Esophagus muscularis mucosa (tissue), 4 donors: ENCODE measurements around the gene CTXND2. TPM values are rescaled to one million over a fixed set of nuclear protein-coding genes. Genes with fewer than 3 reads are reported as not detected.
"Not testable (repeated sequence)": the region's sequence is repeated elsewhere in the genome, so short reads cannot be mapped to it uniquely, and the experiment has no call there.

ENCODE experiments used
- DNase-seq: peaks from one replicate; pipeline ENCODE4 v3.0.0-alpha.2; 2017; ENCODE audit errors: extremely low spot score
- H3K27ac ChIP-seq, 4 donors: fragments of 200-600 bp; sonication (generic); replicated peaks in 1 of 4; 1 replicate in 3 of 4; 2 replicates in 1 of 4; pipeline ENCODE4 v1.5.1; 2016 to 2019; ENCODE audit warnings: mild to moderate bottlenecking in 1 of 4
- H3K27me3 ChIP-seq, 4 donors: fragments of 200-600 bp; sonication (generic); one replicate each; pipeline versions ENCODE4 v1.5.1 to v1.6.0; 2016 to 2019
- H3K36me3 ChIP-seq, 4 donors: fragments of 200-600 bp; sonication (generic); one replicate each; pipeline ENCODE4 v1.5.1; 2016 to 2019
- H3K4me1 ChIP-seq, 4 donors: fragments of 200-600 bp; sonication (generic); one replicate each; pipeline ENCODE4 v1.5.1; 2016 to 2019
- H3K4me3 ChIP-seq, 4 donors: fragments of 200-600 bp; sonication (generic); 1 replicate in 2 of 4; 2 replicates in 2 of 4; pipeline ENCODE4 v1.5.1; 2016 to 2019; ENCODE audit warnings: mild to moderate bottlenecking in 4 of 4, moderate library complexity in 1 of 4
- H3K9me3 ChIP-seq, 4 donors: fragments of 200-600 bp; sonication (generic); 1 replicate in 3 of 4; 2 replicates in 1 of 4; pipeline ENCODE4 v1.5.1; 2016 to 2019
- CTCF ChIP-seq, 3 experiments: fragments of 200-600 bp in 2 of 3; fragments of 450-650 bp in 1 of 3; sonication (generic) in 2 of 3; IDR thresholded peaks; one replicate each; pipeline ENCODE4 v1.5.1; 2017 to 2019; ENCODE audit warnings: antibody characterized with exemption in 3 of 3, mild to moderate bottlenecking in 2 of 3, moderate library complexity in 1 of 3
- EP300 ChIP-seq: sonication (generic); formaldehyde crosslinking; IDR thresholded peaks from one replicate; pipeline ENCODE4 v1.6.1; 2017; ENCODE audit warnings: antibody characterized with exemption
- POLR2A ChIP-seq: fragments of 450-650 bp; IDR thresholded peaks from one replicate; pipeline ENCODE4 v1.6.1; 2017; ENCODE audit warnings: antibody characterized with exemption, moderate library complexity, mild to moderate bottlenecking, low read depth
- POLR2AphosphoS5 ChIP-seq, 2 donors: sonication (generic); formaldehyde crosslinking; IDR thresholded peaks; one replicate each; pipeline ENCODE4 v1.6.1; 2017; ENCODE audit warnings: antibody characterized with exemption in 2 of 2
- WGBS: methylation state at CpG from one replicate; pipeline ENCODE4 v1.1.5; 2018; 5-methylcytosine and 5-hydroxymethylcytosine counted together
- intact Hi-C: fragments of 100-400 bp; cut with DNase I; formaldehyde crosslinking; loops from one replicate; pipeline ENCODE4 v1.15.1; 2023
- total RNA-seq, 4 donors: library from RNA; depleted of rRNA; stranded (reverse); fragments of >200 nt; gene quantifications; one replicate each; pipeline versions ENCODE4 v1.1.0 to v1.2.1, GENCODE V29; 2016

CTXND2 gene
- not detected for total RNA-seq

- no peak within 1 kb of the TSS for H3K4me3 ChIP-seq
- TF ChIP-seq POLR2A (no peak), CTCF (IDR thresholded peaks at IDR 0.05) (no peak), POLR2AphosphoS5 (IDR thresholded peaks at IDR 0.05) (no peak), EP300 (no peak)
- WGBS = 34% methylated on average over 3 of the region's 3 CpGs
- intact Hi-C loops = no loop called here
- no peak for DNase-seq
- H3K9me3 ChIP-seq = no peaks in the 10 kb centered on the region
- H3K4me1 ChIP-seq = no peaks in the 10 kb centered on the region
- no peaks in the 10 kb centered on the region for H3K27me3 ChIP-seq
- no peak within 1 kb of the TSS for H3K27ac ChIP-seq
- H3K36me3 ChIP-seq = no peaks in the 10 kb centered on the region
Measured at GRCh38 chr1:150887018-150887417, at the start of gene CTXND2. Gene CTXND2, plus strand, starts transcription at chr1:150887136. Its CDS starts 25,179 bp downstream, at chr1:150912315.

- intact Hi-C loops, H3K27me3 ChIP-seq, H3K27ac ChIP-seq, H3K9me3 ChIP-seq, DNase-seq, H3K4me3 ChIP-seq: not testable (repeated sequence)
- Histone ChIP-seq H3K4me1 (peaks cover 3 to 22% (median 13%) of the 10 kb centered on the region in 4 donors), H3K36me3 (peaks cover 14 to 63% (median 38%) of the 10 kb centered on the region in 4 donors)
- WGBS = 94% methylated on average over 11 of the region's 11 CpGs
Measured at GRCh38 chr1:150840850-150841249, 46.1 kb upstream of the CTXND2 start.

GRCh38 chr1:150841626-150842025, 45.3 kb upstream of the CTXND2 start:
- Histone ChIP-seq H3K4me1 (peaks cover 3 to 18% (median 13%) of the 10 kb centered on the region in 4 donors), H3K27me3 (no peaks in the 10 kb centered on the region), H3K4me3 (no peak overlapping the region), H3K9me3 (no peaks in the 10 kb centered on the region), H3K36me3 (peaks cover 11 to 56% (median 33%) of the 10 kb centered on the region in 4 donors), H3K27ac (no peak overlapping the region)
- TF ChIP-seq CTCF (IDR thresholded peaks at IDR 0.05) (no peak), POLR2AphosphoS5 (IDR thresholded peaks at IDR 0.05) (no peak), EP300 (no peak), POLR2A (no peak)
- DNase-seq = no peak
- intact Hi-C loops = no loop called here
- 95% methylated on average over 3 of the region's 3 CpGs for WGBS

- no peak for TF ChIP-seq POLR2AphosphoS5 (IDR thresholded peaks at IDR 0.05)
- no peak for TF ChIP-seq EP300
- TF ChIP-seq POLR2A = no peak
- no peak for TF ChIP-seq CTCF (IDR thresholded peaks at IDR 0.05)
- 39% methylated on average over 2 of the region's 2 CpGs for WGBS
- H3K4me1 ChIP-seq = peaks cover 3 to 18% (median 13%) of the 10 kb centered on the region in 4 donors
- H3K27me3 ChIP-seq = no peaks in the 10 kb centered on the region
- H3K9me3 ChIP-seq = no peaks in the 10 kb centered on the region
- H3K36me3 ChIP-seq = peaks cover 11 to 49% (median 26%) of the 10 kb centered on the region in 4 donors
- no peak overlapping the region for H3K4me3 ChIP-seq
- intact Hi-C loops = no loop called here
- no peak for DNase-seq
- no peak overlapping the region for H3K27ac ChIP-seq
Measured at GRCh38 chr1:150842343-150842742, 44.6 kb upstream of the CTXND2 start.

- Histone ChIP-seq H3K9me3 (no peaks in the 10 kb centered on the region), H3K4me1 (peaks cover 3 to 18% (median 13%) of the 10 kb centered on the region in 4 donors), H3K36me3 (peaks cover 11 to 45% (median 23%) of the 10 kb centered on the region in 4 donors), H3K4me3 (no peak overlapping the region), H3K27me3 (no peaks in the 10 kb centered on the region), H3K27ac (no peak overlapping the region)
- 89% methylated on average over 2 of the region's 2 CpGs for WGBS
- intact Hi-C loops = no loop called here
- no peak for TF ChIP-seq POLR2A
- TF ChIP-seq POLR2AphosphoS5 (IDR thresholded peaks at IDR 0.05) = no peak
- no peak for TF ChIP-seq CTCF (IDR thresholded peaks at IDR 0.05)
- TF ChIP-seq EP300 = no peak
- DNase-seq = no peak
Measured at GRCh38 chr1:150842964-150843363, 44.0 kb upstream of the CTXND2 start.
